ENCODE data around the gene ADORA1. TPM values are rescaled to one million over a fixed set of nuclear protein-coding genes. Genes with fewer than 3 reads are reported as not detected.

The ADORA1 gene
- total RNA-seq, 2 donors from 2014 or later: 0.27 to 47.3 TPM

GRCh38 chr1:203156280-203156679, 28.8 kb downstream of the ADORA1 start:
- 79% methylated on average over 1 of the region's 1 CpG for WGBS
- H3K4me1 ChIP-seq (replicated peaks): no peaks in the 10 kb centered on the region
- H3K27ac ChIP-seq: no peak overlapping the region
- no peaks in the 10 kb centered on the region for H3K36me3 ChIP-seq
- H3K9me3 ChIP-seq: no peaks in the 10 kb centered on the region
- H3K27me3 ChIP-seq (replicated peaks; ENCODE audit: insufficient read depth): no peaks in the 10 kb centered on the region
- TF ChIP-seq CTCF (IDR thresholded peaks at IDR 0.05) (no peak), POLR2A (IDR thresholded peaks at IDR 0.05) (no peak), POLR2AphosphoS5 (IDR thresholded peaks at IDR 0.05) (no peak)
- intact Hi-C loops (cut with DNase I): no loop called here
- no peak overlapping the region for H3K4me3 ChIP-seq
- no peak for DNase-seq (ENCODE audit: low spot score)

GRCh38 chr1:203158423-203158822, 30.9 kb downstream of the ADORA1 start:
- Histone ChIP-seq H3K9me3 (no peaks in the 10 kb centered on the region), H3K4me1 (replicated peaks) (no peaks in the 10 kb centered on the region), H3K27me3 (replicated peaks; ENCODE audit: insufficient read depth) (no peaks in the 10 kb centered on the region), H3K36me3 (no peaks in the 10 kb centered on the region), H3K27ac (no peak overlapping the region), H3K4me3 (no peak overlapping the region)
- WGBS: 86% methylated on average over 1 of the region's 1 CpG
- DNase-seq (ENCODE audit: low spot score): no peak
- no peak for TF ChIP-seq POLR2A (IDR thresholded peaks at IDR 0.05)
- TF ChIP-seq POLR2AphosphoS5 (IDR thresholded peaks at IDR 0.05): no peak
- no peak for TF ChIP-seq CTCF (IDR thresholded peaks at IDR 0.05)
- intact Hi-C loops (cut with DNase I): no loop called here

- intact Hi-C loops (cut with DNase I): no loop called here
- Histone ChIP-seq H3K9me3 (no peaks in the 10 kb centered on the region), H3K27me3 (replicated peaks; ENCODE audit: insufficient read depth) (no peaks in the 10 kb centered on the region), H3K36me3 (no peaks in the 10 kb centered on the region), H3K4me1 (replicated peaks) (no peaks in the 10 kb centered on the region), H3K4me3 (no peak overlapping the region), H3K27ac (no peak overlapping the region)
- TF ChIP-seq POLR2A (IDR thresholded peaks at IDR 0.05) (no peak), CTCF (IDR thresholded peaks at IDR 0.05) (no peak), POLR2AphosphoS5 (IDR thresholded peaks at IDR 0.05) (no peak)
- WGBS: 82% methylated on average over 9 of the region's 9 CpGs
- no peak for DNase-seq (ENCODE audit: low spot score)
Observed at GRCh38 chr1:203158960-203159665, 31.6 kb downstream of the ADORA1 start.

- no peaks in the 10 kb centered on the region for H3K9me3 ChIP-seq
- no peaks in the 10 kb centered on the region for H3K27me3 ChIP-seq (replicated peaks; ENCODE audit: insufficient read depth)
- H3K4me1 ChIP-seq (replicated peaks): no peaks in the 10 kb centered on the region
- intact Hi-C loops (cut with DNase I): no loop called here
- no peak overlapping the region for H3K27ac ChIP-seq
- H3K4me3 ChIP-seq: no peak overlapping the region
- H3K36me3 ChIP-seq: no peaks in the 10 kb centered on the region
- no peak for DNase-seq (ENCODE audit: low spot score)
- WGBS: 88% methylated on average over 1 of the region's 1 CpG
- TF ChIP-seq POLR2AphosphoS5 (IDR thresholded peaks at IDR 0.05) (no peak), CTCF (IDR thresholded peaks at IDR 0.05) (no peak), POLR2A (IDR thresholded peaks at IDR 0.05) (no peak)
Observed at GRCh38 chr1:203159844-203160243, 32.3 kb downstream of the ADORA1 start.

- no peaks in the 10 kb centered on the region for H3K9me3 ChIP-seq
- no peaks in the 10 kb centered on the region for H3K27me3 ChIP-seq (replicated peaks; ENCODE audit: insufficient read depth)
- H3K27ac ChIP-seq: no peak overlapping the region
- no peak for DNase-seq (ENCODE audit: low spot score)
- H3K4me3 ChIP-seq: no peak overlapping the region
- TF ChIP-seq POLR2AphosphoS5 (IDR thresholded peaks at IDR 0.05) (no peak), CTCF (IDR thresholded peaks at IDR 0.05) (no peak), POLR2A (IDR thresholded peaks at IDR 0.05) (no peak)
- 51% methylated on average over 6 of the region's 6 CpGs for WGBS
- intact Hi-C loops (cut with DNase I): no loop called here
- H3K36me3 ChIP-seq: no peaks in the 10 kb centered on the region
- H3K4me1 ChIP-seq (replicated peaks): no peaks in the 10 kb centered on the region
Observed at GRCh38 chr1:203161175-203161574, 33.6 kb downstream of the ADORA1 start.

Measured in prostate gland (tissue), 2 donors.